Trophoblast cell (in vitro differentiated cells and primary cell): ENCODE measurements around the gene GADD45B.

Experiments used
- DNase-seq, 2 donors: peaks; one replicate each; pipeline ENCODE4 v3.0.0-alpha.2; 2016
- H2AFZ ChIP-seq: 2 replicates; pipeline ENCODE4 v1.6.1; 2013; ENCODE audit warnings: low read length, moderate library complexity, mild to moderate bottlenecking; ENCODE audit not compliant: insufficient read depth, poor library complexity
- H2AK5ac ChIP-seq: 2 replicates; pipeline ENCODE4 v1.6.1; 2013; ENCODE audit warnings: mild to moderate bottlenecking, low read length
- H2BK120ac ChIP-seq: 2 replicates; pipeline ENCODE4 v1.6.1; 2013; ENCODE audit warnings: low read length, mild to moderate bottlenecking, moderate library complexity; ENCODE audit not compliant: insufficient read depth, poor library complexity
- H2BK12ac ChIP-seq: 2 replicates; pipeline ENCODE4 v1.6.1; 2013; ENCODE audit warnings: mild to moderate bottlenecking, low read length, moderate library complexity
- H2BK5ac ChIP-seq: 2 replicates; pipeline ENCODE4 v1.6.1; 2013; ENCODE audit warnings: low read length, low read depth, moderate library complexity, mild to moderate bottlenecking; ENCODE audit not compliant: poor library complexity
- H3K14ac ChIP-seq: 2 replicates; pipeline ENCODE4 v1.6.1; 2013; ENCODE audit warnings: mild to moderate bottlenecking, low read length
- H3K18ac ChIP-seq: 2 replicates; pipeline ENCODE4 v1.6.1; 2013; ENCODE audit warnings: mild to moderate bottlenecking, low read length
- H3K23ac ChIP-seq: 2 replicates; pipeline ENCODE4 v1.6.1; 2013; ENCODE audit warnings: low read length
- H3K27ac ChIP-seq: 2 replicates; pipeline ENCODE4 v1.5.1; 2013; ENCODE audit warnings: low read depth, mild to moderate bottlenecking, inconsistent platforms, low read length, moderate library complexity
- H3K27me3 ChIP-seq: 2 replicates; pipeline ENCODE4 v1.6.1; 2013; ENCODE audit warnings: inconsistent platforms, mild to moderate bottlenecking, low read length, moderate library complexity; ENCODE audit not compliant: insufficient read depth
- H3K36me3 ChIP-seq, 2 experiments: 1 replicate in 1 of 2; 2 replicates in 1 of 2; pipeline ENCODE4 v1.6.1; 2013; ENCODE audit warnings: low read length in 2 of 2, mild to moderate bottlenecking in 2 of 2, moderate library complexity in 1 of 2; ENCODE audit not compliant: insufficient read depth in 2 of 2, control insufficient read depth in 1 of 2
- H3K4ac ChIP-seq: 2 replicates; pipeline ENCODE4 v1.6.1; 2013; ENCODE audit warnings: low read depth, mild to moderate bottlenecking, low read length, moderate library complexity
- H3K4me1 ChIP-seq, 2 experiments: 1 replicate in 1 of 2; 2 replicates in 1 of 2; pipeline ENCODE4 v1.6.1; 2013; ENCODE audit warnings: low read length in 2 of 2, mild to moderate bottlenecking in 2 of 2, moderate library complexity in 1 of 2; ENCODE audit not compliant: insufficient read depth in 2 of 2, control insufficient read depth in 1 of 2
- H3K4me2 ChIP-seq: 2 replicates; pipeline ENCODE4 v1.6.1; 2013; ENCODE audit warnings: inconsistent platforms, mild to moderate bottlenecking, low read length, moderate library complexity
- H3K4me3 ChIP-seq: 2 replicates; pipeline ENCODE4 v1.5.1; 2013; ENCODE audit warnings: mild to moderate bottlenecking, low read depth, low read length, inconsistent platforms
- H3K79me1 ChIP-seq: one replicate; pipeline ENCODE4 v1.6.1; 2013; ENCODE audit warnings: low read length
- H3K79me2 ChIP-seq: 2 replicates; pipeline ENCODE4 v1.6.1; 2013; ENCODE audit warnings: low read length, mild to moderate bottlenecking; ENCODE audit not compliant: control insufficient read depth, insufficient read depth, poor library complexity
- H3K9ac ChIP-seq: 2 replicates; pipeline ENCODE4 v1.6.1; 2013; ENCODE audit warnings: mild to moderate bottlenecking, low read length
- H3K9me3 ChIP-seq: 2 replicates; pipeline ENCODE4 v1.6.1; 2013; ENCODE audit warnings: low read depth, mild to moderate bottlenecking, control low read depth, inconsistent platforms, low read length; ENCODE audit not compliant: insufficient read depth
- H4K12ac ChIP-seq: 2 replicates; pipeline ENCODE4 v1.6.1; 2013; ENCODE audit warnings: low read depth, mild to moderate bottlenecking, low read length, moderate library complexity
- H4K8ac ChIP-seq: 2 replicates; pipeline ENCODE4 v1.6.1; 2013; ENCODE audit warnings: low read depth, mild to moderate bottlenecking, low read length, moderate library complexity
- H4K91ac ChIP-seq: one replicate; pipeline ENCODE4 v1.6.1; 2013; ENCODE audit warnings: low read depth, mild to moderate bottlenecking, low read length, moderate library complexity
- WGBS: extraction: QIAGEN DNeasy Blood & Tissue Kit; methylation state at CpG from one replicate; pipeline ENCODE4 v1.1.7; 2013; ENCODE audit warnings: missing lambda C conversion rate; ENCODE audit not compliant: insufficient read length, insufficient coverage; ENCODE audit errors: extremely low coverage; 5-methylcytosine and 5-hydroxymethylcytosine counted together

The GADD45B gene

GRCh38 chr19:2509096-2509495 lies 33.2 kb downstream of the GADD45B start:
- Histone ChIP-seq H3K9me3 (peaks cover 3% of the 10 kb centered on the region), H3K9ac (no peak overlapping the region), H3K4ac (no peak overlapping the region), H4K8ac (no peak overlapping the region), H3K36me3 (no peaks in the 10 kb centered on the region), H2BK12ac (peak overlapping the region; percentile 59), H3K4me3 (no peak overlapping the region), H2AFZ (no peak overlapping the region), H3K18ac (no peak overlapping the region), H3K4me1 (peaks cover 1 to 3% of the 10 kb centered on the region in 2 experiments), H3K79me2 (no peaks in the 10 kb centered on the region), H3K4me2 (no peak overlapping the region), H2BK5ac (no peak overlapping the region), H4K91ac (no peak overlapping the region), H2AK5ac (no peak overlapping the region), H3K79me1 (peaks cover 4% of the 10 kb centered on the region), H3K27ac (no peak overlapping the region), H3K23ac (no peak overlapping the region), H4K12ac (no peak overlapping the region), H3K14ac (no peak overlapping the region), H2BK120ac (no peak overlapping the region), H3K27me3 (no peaks in the 10 kb centered on the region)
- WGBS = no CpG with 5 or more reads among the region's 8 CpGs
- DNase-seq = no peak

- Histone ChIP-seq H3K4ac (no peak overlapping the region), H4K91ac (peak overlapping the region; percentile 20), H3K79me2 (no peaks in the 10 kb centered on the region), H4K8ac (peak overlapping the region; percentile 5), H3K36me3 (no peaks in the 10 kb centered on the region), H4K12ac (no peak overlapping the region), H2AK5ac (peak overlapping the region; percentile 67), H3K9me3 (peaks cover 3% of the 10 kb centered on the region), H3K4me1 (peaks cover 0 to 2% of the 10 kb centered on the region in 2 experiments), H2AFZ (no peak overlapping the region), H2BK120ac (no peak overlapping the region), H2BK5ac (no peak overlapping the region), H3K9ac (no peak overlapping the region), H3K18ac (no peak overlapping the region), H3K23ac (no peak overlapping the region), H3K4me3 (no peak overlapping the region), H3K27ac (no peak overlapping the region), H3K4me2 (no peak overlapping the region), H3K79me1 (peaks cover 3% of the 10 kb centered on the region), H2BK12ac (peak overlapping the region; percentile 19), H3K14ac (no peak overlapping the region), H3K27me3 (no peaks in the 10 kb centered on the region)
- DNase-seq = no peak
- no CpG with 5 or more reads among the region's 22 CpGs for WGBS
Observed at GRCh38 chr19:2511570-2511969, 35.6 kb downstream of the GADD45B start.

- Histone ChIP-seq H3K4me2 (no peak overlapping the region), H2AFZ (no peak overlapping the region), H3K14ac (no peak overlapping the region), H3K4me3 (no peak overlapping the region), H3K36me3 (no peaks in the 10 kb centered on the region), H3K9ac (no peak overlapping the region), H3K27ac (no peak overlapping the region), H2BK120ac (no peak overlapping the region), H3K18ac (no peak overlapping the region), H4K91ac (peak overlapping the region; percentile 20), H3K4me1 (peaks cover 2 to 4% of the 10 kb centered on the region in 2 experiments), H2AK5ac (peak overlapping the region; percentile 10), H2BK12ac (no peak overlapping the region), H4K8ac (no peak overlapping the region), H3K79me1 (peaks cover 7% of the 10 kb centered on the region), H3K27me3 (no peaks in the 10 kb centered on the region), H3K79me2 (no peaks in the 10 kb centered on the region), H4K12ac (no peak overlapping the region), H3K9me3 (peaks cover 3% of the 10 kb centered on the region), H3K23ac (no peak overlapping the region), H3K4ac (no peak overlapping the region), H2BK5ac (no peak overlapping the region)
- WGBS = no CpG with 5 or more reads among the region's 21 CpGs
- DNase-seq = no peak
Observed at GRCh38 chr19:2511991-2512390, 36.1 kb downstream of the GADD45B start.

- Histone ChIP-seq H3K27ac (no peak overlapping the region), H3K4me2 (no peak overlapping the region), H3K9ac (no peak overlapping the region), H4K12ac (no peak overlapping the region), H2AFZ (no peak overlapping the region), H3K23ac (no peak overlapping the region), H3K79me2 (peaks cover 1% of the 10 kb centered on the region), H3K4me3 (no peak overlapping the region), H3K18ac (no peak overlapping the region), H2BK5ac (no peak overlapping the region), H3K4ac (peak overlapping the region; percentile 13), H4K8ac (no peak overlapping the region), H4K91ac (peak overlapping the region; percentile 48), H3K4me1 (peaks cover 6% of the 10 kb centered on the region in 2 experiments), H2BK120ac (peak overlapping the region; percentile 38), H3K36me3 (no peaks in the 10 kb centered on the region), H3K79me1 (peaks cover 11% of the 10 kb centered on the region), H2AK5ac (peak overlapping the region; percentile 62), H3K14ac (no peak overlapping the region), H3K27me3 (no peaks in the 10 kb centered on the region), H3K9me3 (peaks cover 3% of the 10 kb centered on the region), H2BK12ac (peak overlapping the region; percentile 65)
- no CpG with 5 or more reads among the region's 41 CpGs for WGBS
- no peak for DNase-seq
Observed at GRCh38 chr19:2512523-2513431, 36.9 kb downstream of the GADD45B start.
